Coronary artery (tissue), 2 donors: ENCODE measurements around the gene POLK.
"Not testable (repeated sequence)": the region's sequence is repeated elsewhere in the genome, so short reads cannot be mapped to it uniquely, and the experiment has no call there.

Source experiments
- DNase-seq: peaks from one replicate; pipeline ENCODE4 v3.0.0-alpha.2; 2017; ENCODE audit warnings: low spot score
- H3K27ac ChIP-seq, 2 donors: fragments of 200-600 bp; sonication (generic); one replicate each; pipeline ENCODE4 v1.5.1; 2016 to 2019
- H3K4me3 ChIP-seq: fragments of 200-600 bp; sonication (generic); 2 replicates; pipeline ENCODE4 v1.5.1; 2016; ENCODE audit warnings: mild to moderate bottlenecking, moderate library complexity
- CTCF ChIP-seq: fragments of 200-600 bp; sonication (generic); IDR thresholded peaks from one replicate; pipeline ENCODE4 v1.5.1; 2019; ENCODE audit warnings: antibody characterized with exemption

POLK gene

GRCh38 chr5:75491621-75492020 lies 20.1 kb upstream of the POLK start:
- H3K4me3 ChIP-seq = no peak overlapping the region
- TF ChIP-seq CTCF = no peak
- no peak overlapping the region for H3K27ac ChIP-seq
- DNase-seq = no peak

DNA sequence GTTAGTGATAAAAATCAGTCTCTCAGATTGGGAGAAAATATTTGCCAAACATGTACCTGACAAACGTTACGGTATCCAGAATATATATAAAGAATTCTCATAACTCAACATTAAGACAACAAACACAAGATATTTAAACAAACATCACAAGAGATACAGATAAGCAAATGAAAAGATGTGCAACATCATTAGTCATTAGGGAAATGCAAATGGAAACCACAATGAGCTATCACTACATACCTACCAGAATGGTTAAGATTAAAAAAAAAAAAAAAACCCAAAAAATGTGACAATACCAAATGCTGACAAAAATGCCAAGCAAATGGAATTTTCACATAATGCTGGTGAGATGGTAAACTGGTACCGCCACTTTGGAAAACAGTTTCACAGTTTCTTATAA lies 15.7 kb upstream of the POLK start:
- H3K4me3 ChIP-seq = no peak overlapping the region
- no peak overlapping the region for H3K27ac ChIP-seq
- no peak for DNase-seq
- no peak for TF ChIP-seq CTCF

DNA sequence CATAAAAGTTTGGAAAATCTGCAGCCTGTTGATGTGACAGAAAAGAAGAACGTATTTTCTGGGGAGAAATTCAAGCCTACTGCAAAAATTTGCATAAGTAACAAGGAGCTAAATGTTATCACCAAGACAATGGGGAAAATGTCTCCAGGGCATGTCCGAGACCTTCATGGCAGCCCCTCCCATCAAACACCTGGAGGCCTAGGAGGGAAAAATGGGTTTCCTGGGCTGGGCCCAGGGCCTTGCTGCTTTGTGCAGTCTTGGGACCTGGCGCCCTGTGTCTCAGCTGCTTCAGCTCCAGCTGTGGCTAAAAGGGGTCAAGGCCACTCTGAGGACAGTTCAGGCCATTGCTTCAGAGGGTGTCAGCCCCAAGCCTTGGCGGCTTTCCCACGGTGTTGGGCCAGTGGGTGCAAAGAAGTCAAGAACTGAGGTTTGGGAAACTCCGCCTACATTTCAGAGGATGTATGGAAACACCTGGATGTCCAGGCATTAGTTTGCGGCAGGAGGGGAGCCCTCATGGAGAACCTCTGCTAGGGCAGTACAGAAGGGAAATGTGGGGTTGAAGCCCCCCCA lies 13.4 kb upstream of the POLK start:
- Histone ChIP-seq H3K27ac (no peak overlapping the region), H3K4me3 (no peak overlapping the region)
- no peak for DNase-seq
- TF ChIP-seq CTCF = no peak

- not testable (repeated sequence) for DNase-seq, H3K27ac ChIP-seq, H3K4me3 ChIP-seq
These were observed 12.8 kb upstream of the POLK start for GRCh38 chr5:75498875-75499274.

DNA sequence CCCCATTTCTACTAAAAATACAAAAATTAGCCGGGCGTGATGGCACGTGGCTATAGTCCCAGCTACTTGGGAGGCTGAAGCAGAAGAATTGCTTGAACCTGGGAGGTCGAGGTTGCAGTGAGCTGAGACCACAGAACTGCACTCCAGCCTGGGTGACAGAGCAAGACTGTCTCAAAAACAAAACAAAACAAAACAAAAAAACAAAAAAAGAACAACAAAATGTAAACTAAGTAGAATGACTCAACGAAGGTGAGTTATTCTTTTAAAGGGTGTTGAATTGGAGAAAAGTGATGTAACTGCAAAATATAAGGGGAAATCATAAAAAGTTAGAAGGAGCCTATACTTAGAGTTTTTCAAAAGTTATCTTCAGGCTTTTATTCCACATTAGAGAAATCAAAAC lies 6.6 kb upstream of the POLK start:
- H3K4me3 ChIP-seq, DNase-seq, H3K27ac ChIP-seq: not testable (repeated sequence)

DNA sequence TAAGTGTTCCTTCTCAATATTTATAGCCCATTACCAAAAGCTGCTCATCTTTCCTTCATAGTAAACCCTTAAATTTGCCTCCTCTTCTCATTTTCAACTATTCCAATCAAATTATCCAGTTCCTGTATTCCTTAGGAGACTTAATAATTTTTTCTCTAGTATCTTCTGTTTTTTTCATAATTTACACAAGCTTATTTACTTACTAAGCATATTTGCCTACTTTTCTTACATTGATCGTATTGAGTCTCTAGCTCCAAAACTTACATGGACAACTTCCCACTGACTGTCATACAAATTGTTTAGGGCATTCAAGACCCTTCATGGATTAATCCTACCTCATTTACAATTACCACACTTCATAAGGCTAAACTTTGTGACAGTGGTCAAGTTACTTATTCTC lies 3.9 kb upstream of the POLK start:
- Histone ChIP-seq H3K4me3 (no peak overlapping the region), H3K27ac (no peak overlapping the region)
- DNase-seq = no peak
- no peak for TF ChIP-seq CTCF

DNA sequence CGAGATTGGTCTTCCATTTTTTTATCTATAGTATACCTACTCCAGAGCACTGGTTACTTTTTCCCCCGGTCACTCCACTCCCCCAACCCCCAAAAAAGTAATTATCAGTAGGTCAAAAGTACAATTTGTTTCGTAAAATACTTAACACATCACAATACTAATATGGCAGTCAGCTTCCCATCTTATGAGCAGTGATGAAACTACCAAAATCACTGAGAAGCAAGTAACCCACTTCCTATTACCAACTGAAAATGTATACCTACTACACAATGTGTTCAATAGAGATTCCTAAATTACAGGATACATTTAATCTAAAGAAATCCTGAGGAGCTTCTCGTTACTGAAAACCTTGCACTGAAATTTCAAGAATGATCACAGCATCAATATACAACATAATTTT lies 2.1 kb upstream of the POLK start:
- no peak overlapping the region for H3K27ac ChIP-seq

GRCh38 chr5:75509956-75510355 lies 1.7 kb upstream of the POLK start:
- no peak for DNase-seq
- Histone ChIP-seq H3K27ac (peak overlapping the region in 1 of 2 donors; percentile 94), H3K4me3 (peak overlapping the region; percentile 75)
- no peak for TF ChIP-seq CTCF

More for the DNA sequence above, 2.1 kb upstream of the POLK start:
- no peak for DNase-seq
- H3K4me3 ChIP-seq = peak overlapping the region; percentile 75
- TF ChIP-seq CTCF = no peak
